ENCODE data around the gene LAMA2.
"Not testable (repeated sequence)": the region's sequence is repeated elsewhere in the genome, so short reads cannot be mapped to it uniquely, and the experiment has no call there.

The LAMA2 gene

GRCh38 chr6:129029778-129030177, 146.8 kb downstream of the LAMA2 start:
- Histone ChIP-seq H3K36me3 (ENCODE audit: control insufficient read depth in 1 of 2, insufficient read depth in 2 of 2, low read length in 2 of 2) (no peaks in the 10 kb centered on the region), H3K4me1 (ENCODE audit: control insufficient read depth in 1 of 2, insufficient read depth in 2 of 2, low read length in 2 of 2) (no peaks in the 10 kb centered on the region), H3K4me3 (ENCODE audit: low read depth in 1 of 2, low read length in 2 of 2) (no peak overlapping the region), H3K9ac (ENCODE audit: low read depth in 1 of 2, low read length in 2 of 2) (no peak overlapping the region), H3K27ac (ENCODE audit: low read depth, low read length) (no peak overlapping the region), H3K27me3 (ENCODE audit: control insufficient read depth in 1 of 2, insufficient read depth in 2 of 2, low read length in 2 of 2) (no peaks in the 10 kb centered on the region), H3K9me3 (ENCODE audit: control insufficient read depth in 1 of 2, low read length in 2 of 2) (no peaks in the 10 kb centered on the region)

DNA sequence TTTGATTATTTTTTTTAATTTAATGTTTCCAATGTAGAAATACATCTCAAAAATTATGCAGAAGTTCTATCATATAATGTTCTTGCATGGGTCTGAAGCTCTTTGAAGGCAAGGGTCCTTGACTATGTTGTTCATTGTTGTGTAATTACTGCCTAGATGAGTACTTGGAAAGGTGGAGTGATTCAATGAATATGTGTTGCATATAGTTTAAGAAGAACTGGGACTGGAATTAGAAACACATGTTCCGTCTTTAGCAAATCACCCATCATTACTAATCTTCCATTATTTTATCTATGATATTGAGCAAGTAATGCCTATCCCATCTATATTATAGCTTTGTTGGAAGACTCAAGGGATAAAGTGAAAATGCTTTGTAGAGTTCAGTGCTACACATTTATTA, 147.3 kb downstream of the LAMA2 start:
- Histone ChIP-seq H3K9me3 (ENCODE audit: control insufficient read depth in 1 of 2, low read length in 2 of 2) (no peaks in the 10 kb centered on the region), H3K4me1 (ENCODE audit: control insufficient read depth in 1 of 2, insufficient read depth in 2 of 2, low read length in 2 of 2) (no peaks in the 10 kb centered on the region), H3K9ac (ENCODE audit: low read depth in 1 of 2, low read length in 2 of 2) (no peak overlapping the region), H3K27ac (ENCODE audit: low read depth, low read length) (no peak overlapping the region), H3K4me3 (ENCODE audit: low read depth in 1 of 2, low read length in 2 of 2) (no peak overlapping the region), H3K36me3 (ENCODE audit: control insufficient read depth in 1 of 2, insufficient read depth in 2 of 2, low read length in 2 of 2) (no peaks in the 10 kb centered on the region), H3K27me3 (ENCODE audit: control insufficient read depth in 1 of 2, insufficient read depth in 2 of 2, low read length in 2 of 2) (no peaks in the 10 kb centered on the region)

- no peaks in the 10 kb centered on the region for H3K27me3 ChIP-seq (ENCODE audit: control insufficient read depth in 1 of 2, insufficient read depth in 2 of 2, low read length in 2 of 2)
- no peak overlapping the region for H3K9ac ChIP-seq (ENCODE audit: low read depth in 1 of 2, low read length in 2 of 2)
- no peaks in the 10 kb centered on the region for H3K4me1 ChIP-seq (ENCODE audit: control insufficient read depth in 1 of 2, insufficient read depth in 2 of 2, low read length in 2 of 2)
- no peak overlapping the region for H3K27ac ChIP-seq (ENCODE audit: low read depth, low read length)
- no peak overlapping the region for H3K4me3 ChIP-seq (ENCODE audit: low read depth in 1 of 2, low read length in 2 of 2)
- H3K9me3 ChIP-seq (ENCODE audit: control insufficient read depth in 1 of 2, low read length in 2 of 2): no peaks in the 10 kb centered on the region
- H3K36me3 ChIP-seq (ENCODE audit: control insufficient read depth in 1 of 2, insufficient read depth in 2 of 2, low read length in 2 of 2): no peaks in the 10 kb centered on the region
Measured at GRCh38 chr6:129031051-129031599, 148.2 kb downstream of the LAMA2 start.

- no peaks in the 10 kb centered on the region for H3K27me3 ChIP-seq (ENCODE audit: control insufficient read depth in 1 of 2, insufficient read depth in 2 of 2, low read length in 2 of 2)
- H3K9me3 ChIP-seq (ENCODE audit: control insufficient read depth in 1 of 2, low read length in 2 of 2): no peaks in the 10 kb centered on the region
- H3K27ac ChIP-seq (ENCODE audit: low read depth, low read length): no peak overlapping the region
- H3K9ac ChIP-seq (ENCODE audit: low read depth in 1 of 2, low read length in 2 of 2): no peak overlapping the region
- H3K4me3 ChIP-seq (ENCODE audit: low read depth in 1 of 2, low read length in 2 of 2): no peak overlapping the region
- no peaks in the 10 kb centered on the region for H3K4me1 ChIP-seq (ENCODE audit: control insufficient read depth in 1 of 2, insufficient read depth in 2 of 2, low read length in 2 of 2)
- H3K36me3 ChIP-seq (ENCODE audit: control insufficient read depth in 1 of 2, insufficient read depth in 2 of 2, low read length in 2 of 2): no peaks in the 10 kb centered on the region
Measured at GRCh38 chr6:129032602-129033001, 149.7 kb downstream of the LAMA2 start.

GRCh38 chr6:129033180-129033579, 150.2 kb downstream of the LAMA2 start:
- Histone ChIP-seq H3K9ac (ENCODE audit: low read depth in 1 of 2, low read length in 2 of 2) (no peak overlapping the region), H3K36me3 (ENCODE audit: control insufficient read depth in 1 of 2, insufficient read depth in 2 of 2, low read length in 2 of 2) (no peaks in the 10 kb centered on the region), H3K9me3 (ENCODE audit: control insufficient read depth in 1 of 2, low read length in 2 of 2) (no peaks in the 10 kb centered on the region), H3K4me1 (ENCODE audit: control insufficient read depth in 1 of 2, insufficient read depth in 2 of 2, low read length in 2 of 2) (no peaks in the 10 kb centered on the region), H3K4me3 (ENCODE audit: low read depth in 1 of 2, low read length in 2 of 2) (no peak overlapping the region), H3K27me3 (ENCODE audit: control insufficient read depth in 1 of 2, insufficient read depth in 2 of 2, low read length in 2 of 2) (no peaks in the 10 kb centered on the region), H3K27ac (ENCODE audit: low read depth, low read length) (no peak overlapping the region)

GRCh38 chr6:129033581-129033980, 150.6 kb downstream of the LAMA2 start:
- Histone ChIP-seq H3K27ac (ENCODE audit: low read depth, low read length) (no peak overlapping the region), H3K36me3 (ENCODE audit: control insufficient read depth in 1 of 2, insufficient read depth in 2 of 2, low read length in 2 of 2) (no peaks in the 10 kb centered on the region)

DNA sequence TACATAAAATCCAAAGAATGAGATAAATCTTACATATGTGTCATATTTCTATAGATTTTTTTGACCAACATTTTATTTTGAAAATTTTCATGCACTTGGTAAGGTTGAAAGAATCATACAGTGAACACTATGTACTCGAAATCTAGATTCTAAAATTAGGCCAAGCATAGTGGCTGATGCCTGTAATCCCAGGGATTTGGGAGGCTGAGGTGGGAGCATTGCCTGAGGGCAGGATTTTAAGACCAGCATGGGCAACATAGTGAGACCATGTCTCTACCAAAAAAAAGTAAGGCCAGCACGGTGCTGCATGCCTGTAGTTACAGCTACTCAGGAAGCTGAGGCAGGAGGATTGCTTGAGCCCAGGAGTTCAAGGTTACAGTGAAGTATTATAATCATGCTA, 158.6 kb downstream of the LAMA2 start:
- no peaks in the 10 kb centered on the region for H3K4me1 ChIP-seq (ENCODE audit: control insufficient read depth in 1 of 2, insufficient read depth in 2 of 2, low read length in 2 of 2)
- peaks cover 0 to 6% of the 10 kb centered on the region in 2 donors for H3K9me3 ChIP-seq (ENCODE audit: control insufficient read depth in 1 of 2, low read length in 2 of 2)

More at GRCh38 chr6:129033581-129033980, 150.6 kb downstream of the LAMA2 start:
- H3K4me3 ChIP-seq (ENCODE audit: low read depth in 1 of 2, low read length in 2 of 2): no peak overlapping the region
- H3K9me3 ChIP-seq (ENCODE audit: control insufficient read depth in 1 of 2, low read length in 2 of 2): no peaks in the 10 kb centered on the region
- H3K4me1 ChIP-seq (ENCODE audit: control insufficient read depth in 1 of 2, insufficient read depth in 2 of 2, low read length in 2 of 2): no peaks in the 10 kb centered on the region
- H3K9ac ChIP-seq (ENCODE audit: low read depth in 1 of 2, low read length in 2 of 2): no peak overlapping the region
- H3K27me3 ChIP-seq (ENCODE audit: control insufficient read depth in 1 of 2, insufficient read depth in 2 of 2, low read length in 2 of 2): no peaks in the 10 kb centered on the region

DNA sequence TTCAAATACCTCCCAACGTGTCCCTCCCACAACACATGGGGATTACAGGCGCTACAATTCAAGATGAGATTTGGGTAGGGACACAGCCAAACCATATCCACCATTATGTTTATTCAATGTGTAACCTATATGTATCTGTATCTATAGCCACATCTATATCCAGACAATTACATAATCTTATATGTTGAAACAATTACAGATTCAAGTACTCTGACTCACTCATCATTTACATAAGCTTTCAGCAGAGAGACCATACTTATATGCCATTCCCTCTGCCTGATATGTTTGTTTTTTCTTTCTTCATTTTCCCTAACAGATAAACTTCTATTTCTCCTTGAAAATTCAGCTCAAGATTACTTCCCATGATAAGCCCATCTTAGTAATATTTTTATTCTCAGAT, 163.6 kb downstream of the LAMA2 start:
- Histone ChIP-seq H3K9me3 (ENCODE audit: control insufficient read depth in 1 of 2, low read length in 2 of 2) (peaks cover 0 to 6% of the 10 kb centered on the region in 2 donors), H3K9ac (ENCODE audit: low read depth in 1 of 2, low read length in 2 of 2) (no peak overlapping the region), H3K27ac (ENCODE audit: low read depth, low read length) (no peak overlapping the region), H3K4me1 (ENCODE audit: control insufficient read depth in 1 of 2, insufficient read depth in 2 of 2, low read length in 2 of 2) (no peaks in the 10 kb centered on the region), H3K36me3 (ENCODE audit: control insufficient read depth in 1 of 2, insufficient read depth in 2 of 2, low read length in 2 of 2) (no peaks in the 10 kb centered on the region), H3K27me3 (ENCODE audit: control insufficient read depth in 1 of 2, insufficient read depth in 2 of 2, low read length in 2 of 2) (no peaks in the 10 kb centered on the region), H3K4me3 (ENCODE audit: low read depth in 1 of 2, low read length in 2 of 2) (no peak overlapping the region)

More for the DNA sequence above, 158.6 kb downstream of the LAMA2 start:
- Histone ChIP-seq H3K4me3 (ENCODE audit: low read depth in 1 of 2, low read length in 2 of 2) (no peak overlapping the region), H3K9ac (ENCODE audit: low read depth in 1 of 2, low read length in 2 of 2) (no peak overlapping the region), H3K27ac (ENCODE audit: low read depth, low read length) (no peak overlapping the region), H3K27me3 (ENCODE audit: control insufficient read depth in 1 of 2, insufficient read depth in 2 of 2, low read length in 2 of 2) (no peaks in the 10 kb centered on the region), H3K36me3 (ENCODE audit: control insufficient read depth in 1 of 2, insufficient read depth in 2 of 2, low read length in 2 of 2) (no peaks in the 10 kb centered on the region)

GRCh38 chr6:129047834-129048233, 164.9 kb downstream of the LAMA2 start:
- H3K36me3 ChIP-seq (ENCODE audit: control insufficient read depth in 1 of 2, insufficient read depth in 2 of 2, low read length in 2 of 2): no peaks in the 10 kb centered on the region
- peaks cover 0 to 6% of the 10 kb centered on the region in 2 donors for H3K9me3 ChIP-seq (ENCODE audit: control insufficient read depth in 1 of 2, low read length in 2 of 2)
- H3K4me1 ChIP-seq (ENCODE audit: control insufficient read depth in 1 of 2, insufficient read depth in 2 of 2, low read length in 2 of 2): no peaks in the 10 kb centered on the region
- H3K27ac ChIP-seq (ENCODE audit: low read depth, low read length): no peak overlapping the region
- no peaks in the 10 kb centered on the region for H3K27me3 ChIP-seq (ENCODE audit: control insufficient read depth in 1 of 2, insufficient read depth in 2 of 2, low read length in 2 of 2)
- H3K9ac ChIP-seq (ENCODE audit: low read depth in 1 of 2, low read length in 2 of 2): no peak overlapping the region
- no peak overlapping the region for H3K4me3 ChIP-seq (ENCODE audit: low read depth in 1 of 2, low read length in 2 of 2)

DNA sequence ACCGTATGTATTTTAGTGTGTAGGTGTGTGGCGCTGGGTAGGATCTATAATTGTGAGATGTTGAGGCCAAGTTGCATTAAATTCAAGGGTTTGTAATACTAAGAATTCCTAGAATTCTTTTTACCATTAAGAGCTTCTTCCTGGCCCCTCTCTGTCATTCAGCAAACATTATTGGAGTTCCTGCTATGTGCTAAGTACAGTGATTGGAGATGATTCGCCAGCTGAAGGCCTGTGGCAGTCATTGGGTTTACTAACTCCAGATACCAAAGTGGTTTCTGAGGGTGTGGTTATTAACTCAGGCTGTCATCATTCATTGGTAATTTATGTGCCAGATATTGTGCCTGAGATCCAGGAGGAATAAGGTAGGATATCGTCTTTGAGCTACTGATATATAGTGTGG, 167.1 kb downstream of the LAMA2 start:
- Histone ChIP-seq H3K9me3 (ENCODE audit: control insufficient read depth in 1 of 2, low read length in 2 of 2) (no peaks in the 10 kb centered on the region), H3K9ac (ENCODE audit: low read depth in 1 of 2, low read length in 2 of 2) (no peak overlapping the region), H3K4me3 (ENCODE audit: low read depth in 1 of 2, low read length in 2 of 2) (no peak overlapping the region), H3K36me3 (ENCODE audit: control insufficient read depth in 1 of 2, insufficient read depth in 2 of 2, low read length in 2 of 2) (no peaks in the 10 kb centered on the region), H3K27ac (ENCODE audit: low read depth, low read length) (no peak overlapping the region), H3K27me3 (ENCODE audit: control insufficient read depth in 1 of 2, insufficient read depth in 2 of 2, low read length in 2 of 2) (no peaks in the 10 kb centered on the region), H3K4me1 (ENCODE audit: control insufficient read depth in 1 of 2, insufficient read depth in 2 of 2, low read length in 2 of 2) (no peaks in the 10 kb centered on the region)

- not testable (repeated sequence) for H3K27me3 ChIP-seq (ENCODE audit: control insufficient read depth in 1 of 2, insufficient read depth in 2 of 2, low read length in 2 of 2); H3K27ac ChIP-seq (ENCODE audit: low read depth, low read length); H3K36me3 ChIP-seq (ENCODE audit: control insufficient read depth in 1 of 2, insufficient read depth in 2 of 2, low read length in 2 of 2)
Measured at GRCh38 chr6:129053143-129053542, 170.2 kb downstream of the LAMA2 start.

More at GRCh38 chr6:129053143-129053542, 170.2 kb downstream of the LAMA2 start:
- H3K9ac ChIP-seq (ENCODE audit: low read depth in 1 of 2, low read length in 2 of 2); H3K4me3 ChIP-seq (ENCODE audit: low read depth in 1 of 2, low read length in 2 of 2); H3K4me1 ChIP-seq (ENCODE audit: control insufficient read depth in 1 of 2, insufficient read depth in 2 of 2, low read length in 2 of 2); H3K9me3 ChIP-seq (ENCODE audit: control insufficient read depth in 1 of 2, low read length in 2 of 2): not testable (repeated sequence)
